Esophagus mucosa (tissue), 1 donor: ENCODE measurements around the gene CD5L. TPM values are rescaled to one million over a fixed set of nuclear protein-coding genes. Genes with fewer than 3 reads are reported as not detected.
A peak's percentile ranks its signal among the peaks of the same experiment; 100 is the strongest.

Experiments used
- ATAC-seq: fragments of 200-7000 bp; cut with Tn5 transposase; one replicate; pipeline ENCODE4 v1.9.1; 2020
- total RNA-seq: library from RNA; stranded (reverse); gene quantifications from one replicate; pipeline ENCODE4 v1.2.4, GENCODE V29; 2023
- donor health status: DM: yes; HTN: yes; CAD: no.

The CD5L gene
- total RNA-seq = not detected

GRCh38 chr1:157841708-157842107 lies at the start of gene CD5L:
TSS of gene CD5L (minus strand) at chr1:157841808. CDS start at chr1:157841701, 107 bp downstream.
- no peak for ATAC-seq

GRCh38 chr1:157882580-157882979 lies 41.0 kb upstream of the CD5L start:
- no peak for ATAC-seq

- ATAC-seq = no peak
These were observed 39.0 kb upstream of the CD5L start for GRCh38 chr1:157880621-157881020.

- no peak for ATAC-seq
These were observed 36.5 kb upstream of the CD5L start for GRCh38 chr1:157878059-157878458.

- ATAC-seq = no peak
These were observed 28.9 kb upstream of the CD5L start for GRCh38 chr1:157870490-157870889.

- ATAC-seq = no peak
These were observed 27.0 kb upstream of the CD5L start for GRCh38 chr1:157868654-157869053.

- ATAC-seq = peak; percentile 57
These were observed 20.8 kb upstream of the CD5L start for GRCh38 chr1:157862114-157863070.

- no peak for ATAC-seq
These were observed 14.9 kb upstream of the CD5L start for GRCh38 chr1:157856538-157856937.

- ATAC-seq = no peak
These were observed 10.9 kb upstream of the CD5L start for GRCh38 chr1:157852476-157852875.

- ATAC-seq = no peak
These were observed 7.7 kb upstream of the CD5L start for GRCh38 chr1:157849229-157849875.

- no peak for ATAC-seq
These were observed 2.7 kb upstream of the CD5L start for GRCh38 chr1:157844089-157844830.

GRCh38 chr1:157842939-157843338 lies 1.3 kb upstream of the CD5L start:
- no peak for ATAC-seq

- ATAC-seq = no peak
These were observed 2.6 kb downstream of the CD5L start for GRCh38 chr1:157838966-157839365.

- no peak for ATAC-seq
These were observed 7.2 kb downstream of the CD5L start for GRCh38 chr1:157834430-157834829.

GRCh38 chr1:157833145-157833544 lies 8.5 kb downstream of the CD5L start:
- ATAC-seq = no peak

- no peak for ATAC-seq
These were observed 9.5 kb downstream of the CD5L start for GRCh38 chr1:157831968-157832626.

- ATAC-seq = no peak
These were observed 10.7 kb downstream of the CD5L start for GRCh38 chr1:157830887-157831286.

- ATAC-seq = no peak
These were observed 11.9 kb downstream of the CD5L start for GRCh38 chr1:157829711-157830110.

- no peak for ATAC-seq
These were observed 12.4 kb downstream of the CD5L start for GRCh38 chr1:157829210-157829609.

- no peak for ATAC-seq
These were observed 21.3 kb downstream of the CD5L start for GRCh38 chr1:157820299-157820698.

GRCh38 chr1:157819896-157820295 lies 21.7 kb downstream of the CD5L start, which contains the start of gene FCRL1:
TSS of gene FCRL1 (minus strand) at chr1:157820120. CDS start at chr1:157820037, 83 bp downstream.
- ATAC-seq = peak; percentile 8

- ATAC-seq = no peak
These were observed 22.4 kb downstream of the CD5L start for GRCh38 chr1:157819215-157819614.
